CD4-positive, alpha-beta T cell treated with Interleukin-21 for 1 hour (primary cell): Measurements from ENCODE around the gene MC5R.
"Not testable (repeated sequence)": the region's sequence is repeated elsewhere in the genome, so short reads cannot be mapped to it uniquely, and the experiment has no call there.

Source experiments
- DNase-seq: peaks from one replicate; pipeline ENCODE4 v3.0.0-alpha.2; 2020

The MC5R gene

GRCh38 chr18:13862898-13863297, 38.9 kb downstream of the MC5R start:
- not testable (repeated sequence) for DNase-seq

GRCh38 chr18:13868501-13869271, 44.7 kb downstream of the MC5R start:
- no peak for DNase-seq

- DNase-seq, result no peak
These were observed 47.8 kb downstream of the MC5R start for GRCh38 chr18:13871701-13872100.

GRCh38 chr18:13872373-13872772, 48.4 kb downstream of the MC5R start:
- DNase-seq, result no peak

GRCh38 chr18:13872932-13873331, 49.0 kb downstream of the MC5R start:
- no peak for DNase-seq

GRCh38 chr18:13874558-13874957, 50.6 kb downstream of the MC5R start:
- DNase-seq, result no peak
